Osteocyte (in vitro differentiated cells): ENCODE data around the gene ATP6V0D1. TPM values are rescaled to one million over a fixed set of nuclear protein-coding genes. Genes with fewer than 3 reads are reported as not detected.
"Not testable (repeated sequence)": the region's sequence is repeated elsewhere in the genome, so short reads cannot be mapped to it uniquely, and the experiment has no call there.

Source experiments
- DNase-seq: peaks from one replicate; pipeline ENCODE4 v3.0.0; 2021; ENCODE audit warnings: mixed read lengths; ENCODE audit not compliant: unreplicated experiment; ENCODE audit errors: extremely low spot score
- H3K27ac Mint-ChIP-seq: one replicate; pipeline ENCODE4 v1.8.0; 2021; ENCODE audit warnings: mild to moderate bottlenecking, mixed read lengths; ENCODE audit not compliant: unreplicated experiment
- H3K27me3 Mint-ChIP-seq: one replicate; pipeline ENCODE4 v1.8.0; 2021; ENCODE audit warnings: mixed read lengths; ENCODE audit not compliant: unreplicated experiment
- H3K36me3 Mint-ChIP-seq: one replicate; pipeline ENCODE4 v1.8.0; 2021; ENCODE audit warnings: mixed read lengths; ENCODE audit not compliant: unreplicated experiment
- H3K4me1 Mint-ChIP-seq: one replicate; pipeline ENCODE4 v1.8.0; 2021; ENCODE audit warnings: mixed read lengths; ENCODE audit not compliant: unreplicated experiment
- H3K4me3 Mint-ChIP-seq: one replicate; pipeline ENCODE4 v1.8.0; 2021; ENCODE audit warnings: mild to moderate bottlenecking, moderate library complexity, mixed read lengths; ENCODE audit not compliant: unreplicated experiment
- H3K9me3 Mint-ChIP-seq: one replicate; pipeline ENCODE4 v1.8.0; 2021; ENCODE audit warnings: mixed read lengths; ENCODE audit not compliant: unreplicated experiment
- CTCF ChIP-seq: fragments of 200-600 bp; sonication (generic); IDR thresholded peaks from 2 replicates; pipeline ENCODE4 v1.5.0; 2021; ENCODE audit warnings: antibody characterized with exemption, mild to moderate bottlenecking, moderate library complexity
- total RNA-seq: library from RNA; stranded (reverse); gene quantifications from 2 replicates; pipeline ENCODE4 v1.2.1, GENCODE V29; 2021

Gene ATP6V0D1
- total RNA-seq, 1 donor from 2014 or later, result 116 TPM

DNA sequence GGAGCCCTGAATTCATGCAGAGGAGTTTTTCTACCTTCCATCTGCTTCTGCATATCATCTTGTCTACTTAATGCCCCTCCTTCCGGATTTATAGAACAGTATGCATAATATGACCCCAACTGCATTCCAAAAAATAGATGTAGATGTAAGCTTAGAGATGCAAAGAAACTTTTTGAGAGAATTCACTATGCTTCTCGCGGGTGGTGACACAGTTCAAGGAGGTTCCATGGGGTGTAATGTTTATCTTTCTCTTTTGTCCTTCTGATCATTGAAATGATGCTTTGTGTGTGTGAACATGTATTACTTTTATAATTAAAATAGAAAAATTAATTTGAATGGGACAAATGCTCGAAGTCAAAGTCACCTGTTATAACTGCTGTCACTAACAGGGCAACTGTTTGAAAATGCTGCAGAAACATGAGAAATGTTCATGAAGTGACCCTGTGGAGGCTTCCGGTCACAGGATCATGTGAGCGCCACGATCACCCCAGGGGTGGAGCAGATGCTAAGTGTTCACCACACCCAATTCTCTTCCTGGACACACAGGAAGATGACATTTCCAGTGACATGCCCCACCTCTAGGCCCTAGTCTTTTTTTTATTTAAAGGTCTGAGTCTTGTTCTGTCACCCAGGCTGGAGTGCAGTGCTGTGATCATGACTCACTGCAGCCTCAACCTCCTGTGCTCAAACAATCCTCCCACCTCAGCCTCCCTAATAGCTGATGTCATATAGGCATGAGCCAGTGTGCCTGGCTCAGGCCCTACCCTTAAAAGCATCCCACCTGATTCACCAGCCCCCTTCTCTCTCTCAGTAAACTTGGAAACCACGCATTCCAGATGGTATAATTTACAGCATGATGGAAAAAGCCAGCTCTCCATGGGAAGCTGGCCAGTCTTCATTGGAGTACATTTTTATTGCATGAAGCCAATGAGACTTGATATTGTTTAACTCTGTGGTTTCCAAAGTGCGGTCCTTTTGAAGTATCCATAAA, 23.4 kb upstream of the ATP6V0D1 start:
- no peak for TF ChIP-seq CTCF
- peak overlapping the region; percentile 54 for H3K27ac Mint-ChIP-seq

GRCh38 chr16:67499106-67499505, 18.1 kb upstream of the ATP6V0D1 start:
- H3K36me3 Mint-ChIP-seq, result no peaks in the 10 kb centered on the region
- H3K4me3 Mint-ChIP-seq, result no peak overlapping the region
- H3K9me3 Mint-ChIP-seq, result no peaks in the 10 kb centered on the region
- no peak for DNase-seq
- no peaks in the 10 kb centered on the region for H3K27me3 Mint-ChIP-seq
- H3K27ac Mint-ChIP-seq, result no peak overlapping the region
- peaks cover 3% of the 10 kb centered on the region for H3K4me1 Mint-ChIP-seq
- TF ChIP-seq CTCF, result no peak

More for the DNA sequence above, 23.4 kb upstream of the ATP6V0D1 start:
- no peak for DNase-seq
- Mint-ChIP-seq H3K9me3 (no peaks in the 10 kb centered on the region), H3K4me3 (no peak overlapping the region), H3K27me3 (no peaks in the 10 kb centered on the region), H3K4me1 (peaks cover 11% of the 10 kb centered on the region), H3K36me3 (no peaks in the 10 kb centered on the region)

- no peak for TF ChIP-seq CTCF
- no peak overlapping the region for H3K4me3 Mint-ChIP-seq
- H3K27me3 Mint-ChIP-seq, result no peaks in the 10 kb centered on the region
- no peak for DNase-seq
- no peaks in the 10 kb centered on the region for H3K9me3 Mint-ChIP-seq
- H3K36me3 Mint-ChIP-seq, result no peaks in the 10 kb centered on the region
- H3K4me1 Mint-ChIP-seq, result no peaks in the 10 kb centered on the region
- H3K27ac Mint-ChIP-seq, result no peak overlapping the region
Measured at GRCh38 chr16:67490335-67491096, 9.6 kb upstream of the ATP6V0D1 start.

DNA sequence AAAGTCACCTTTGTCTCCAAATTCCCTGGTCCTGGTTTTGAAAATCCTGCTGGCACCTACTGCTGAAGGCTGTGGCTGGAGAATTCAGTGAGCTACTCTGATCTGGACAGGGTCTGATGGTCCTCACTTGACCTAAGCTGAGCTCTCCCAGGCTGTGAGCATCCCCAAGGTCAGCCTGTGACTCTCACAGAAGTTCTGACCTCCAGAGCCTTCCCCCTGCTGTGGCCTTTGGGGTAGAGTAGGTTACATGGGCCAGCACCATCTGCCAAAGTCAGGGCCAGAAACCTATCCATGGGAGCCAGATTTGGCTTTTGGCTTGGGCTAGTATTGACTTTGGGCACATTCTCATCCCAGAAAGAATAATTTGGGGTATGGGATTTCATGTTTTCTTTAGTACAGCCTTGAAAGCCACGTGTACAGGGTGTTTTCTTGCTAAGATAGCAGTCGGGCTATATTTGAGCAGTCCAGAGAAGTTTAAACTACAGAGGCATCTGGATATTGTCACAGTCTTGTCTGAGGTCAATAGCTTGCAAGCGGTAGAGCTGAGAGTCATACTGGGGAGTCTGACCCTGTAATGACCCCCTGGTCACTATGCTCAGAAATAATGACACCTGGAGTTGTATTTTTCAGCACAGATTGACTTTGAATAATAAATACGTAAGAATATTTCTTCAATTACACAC, 8.6 kb upstream of the ATP6V0D1 start:
- no peaks in the 10 kb centered on the region for H3K27me3 Mint-ChIP-seq
- no peaks in the 10 kb centered on the region for H3K9me3 Mint-ChIP-seq
- DNase-seq, result no peak
- no peak overlapping the region for H3K4me3 Mint-ChIP-seq
- H3K4me1 Mint-ChIP-seq, result no peaks in the 10 kb centered on the region
- TF ChIP-seq CTCF, result no peak
- H3K36me3 Mint-ChIP-seq, result no peaks in the 10 kb centered on the region
- H3K27ac Mint-ChIP-seq, result no peak overlapping the region

- not testable (repeated sequence) for H3K4me1 Mint-ChIP-seq, H3K27ac Mint-ChIP-seq, DNase-seq, H3K4me3 Mint-ChIP-seq, H3K36me3 Mint-ChIP-seq, H3K27me3 Mint-ChIP-seq, H3K9me3 Mint-ChIP-seq
Measured at GRCh38 chr16:67487561-67487960, 6.6 kb upstream of the ATP6V0D1 start.
